Hepatocyte (in vitro differentiated cells): ENCODE data around the gene NOP14. TPM values are rescaled to one million over a fixed set of nuclear protein-coding genes. Genes with fewer than 3 reads are reported as not detected.
"Not testable (repeated sequence)": the region's sequence is repeated elsewhere in the genome, so short reads cannot be mapped to it uniquely, and the experiment has no call there.

ENCODE experiments used
- DNase-seq: peaks from one replicate; pipeline ENCODE4 v3.0.0-alpha.2; 2016; ENCODE audit warnings: low spot score
- H2AFZ ChIP-seq: fragments of 200-600 bp; sonication (generic); 2 replicates; pipeline ENCODE4 v1.6.0; 2016; ENCODE audit warnings: antibody characterized with exemption, mild to moderate bottlenecking
- H3K27ac ChIP-seq: fragments of 200-600 bp; sonication (generic); 2 replicates; pipeline ENCODE4 v1.5.1; 2016; ENCODE audit warnings: mild to moderate bottlenecking
- H3K27me3 ChIP-seq: fragments of 200-600 bp; sonication (generic); 2 replicates; pipeline ENCODE4 v1.6.1; 2016
- H3K36me3 ChIP-seq: fragments of 200-600 bp; sonication (generic); replicated peaks from 2 replicates; pipeline ENCODE4 v1.5.1; 2016; ENCODE audit warnings: low read depth; ENCODE audit not compliant: insufficient read depth
- H3K4me1 ChIP-seq: fragments of 200-600 bp; sonication (generic); 2 replicates; pipeline ENCODE4 v1.5.1; 2016; ENCODE audit warnings: mild to moderate bottlenecking, moderate library complexity; ENCODE audit not compliant: insufficient read depth
- H3K4me2 ChIP-seq: fragments of 200-600 bp; sonication (generic); 2 replicates; pipeline ENCODE4 v1.6.0; 2016
- H3K4me3 ChIP-seq: fragments of 200-600 bp; sonication (generic); 2 replicates; pipeline ENCODE4 v1.5.1; 2016; ENCODE audit warnings: mild to moderate bottlenecking
- H3K79me2 ChIP-seq: fragments of 200-600 bp; sonication (generic); 2 replicates; pipeline ENCODE4 v1.6.0; 2017; ENCODE audit warnings: mild to moderate bottlenecking
- H3K9me2 ChIP-seq: fragments of 200-600 bp; sonication (generic); replicated peaks from 2 replicates; pipeline ENCODE4 v1.6.0; 2017; ENCODE audit warnings: mild to moderate bottlenecking; ENCODE audit not compliant: insufficient read depth
- H3K9me3 ChIP-seq: fragments of 200-600 bp; sonication (generic); 2 replicates; pipeline ENCODE4 v1.5.1; 2016; ENCODE audit warnings: low read depth, mild to moderate bottlenecking
- H4K20me1 ChIP-seq: fragments of 200-600 bp; sonication (generic); 2 replicates; pipeline ENCODE4 v1.6.0; 2016; ENCODE audit warnings: mild to moderate bottlenecking; ENCODE audit not compliant: insufficient read depth, poor library complexity, severe bottlenecking
- CTCF ChIP-seq: fragments of 200-600 bp; sonication (generic); IDR thresholded peaks from 2 replicates; pipeline ENCODE4 v1.5.1; 2016; ENCODE audit warnings: antibody characterized with exemption, mild to moderate bottlenecking; ENCODE audit not compliant: poor library complexity
- EZH2 ChIP-seq: fragments of 200-600 bp; sonication (generic); IDR thresholded peaks from 2 replicates; pipeline ENCODE4 v1.6.1; 2016; ENCODE audit warnings: antibody characterized with exemption, mild to moderate bottlenecking, borderline replicate concordance
- EZH2phosphoT487 ChIP-seq: fragments of 200-600 bp; sonication (generic); IDR thresholded peaks from one replicate; pipeline ENCODE4 v1.6.1; 2018; ENCODE audit warnings: antibody characterized with exemption, mild to moderate bottlenecking, low read depth, moderate library complexity; ENCODE audit not compliant: unreplicated experiment, severe bottlenecking
- WGBS: methylation state at CpG from one replicate; pipeline ENCODE4 v1.1.6; 2016; ENCODE audit warnings: low lambda C conversion rate; ENCODE audit errors: missing lambda C conversion rate; 5-methylcytosine and 5-hydroxymethylcytosine counted together
- polyA plus RNA-seq: library from polyadenylated mRNA; unstranded; fragments of >200 nt; fragmentation: Nextera tagmentation; extraction: Ambion mirVana; gene quantifications from 2 replicates; pipeline ENCODE4 v1.2.1, GENCODE V29; 2016
- total RNA-seq: library from RNA; depleted of rRNA; stranded (reverse); fragments of >200 nt; gene quantifications from 2 replicates; pipeline ENCODE4 v1.2.3, GENCODE V29; 2014

NOP14 gene
- total and polyA plus RNA-seq, 2 experiments from 2014 or later, result 18.8 to 22.7 TPM

- DNase-seq, result no peak
- no peaks in the 10 kb centered on the region for H3K9me3 ChIP-seq
- no peaks in the 10 kb centered on the region for H3K79me2 ChIP-seq
- no peaks in the 10 kb centered on the region for H3K9me2 ChIP-seq
- no peaks in the 10 kb centered on the region for H3K27me3 ChIP-seq
- no peaks in the 10 kb centered on the region for H3K36me3 ChIP-seq
- H3K4me3 ChIP-seq, result no peak overlapping the region
- H3K4me1 ChIP-seq, result no peaks in the 10 kb centered on the region
- 79% methylated on average over 4 of the region's 4 CpGs for WGBS
- no peak overlapping the region for H3K4me2 ChIP-seq
- H4K20me1 ChIP-seq, result no peaks in the 10 kb centered on the region
- no peak overlapping the region for H3K27ac ChIP-seq
- no peak overlapping the region for H2AFZ ChIP-seq
- TF ChIP-seq EZH2phosphoT487 (no peak), CTCF (no peak), EZH2 (no peak)
Measured at GRCh38 chr4:2995546-2996265, 32.5 kb upstream of the NOP14 start.

GRCh38 chr4:2994917-2995316, 31.7 kb upstream of the NOP14 start:
- no peak for DNase-seq
- Histone ChIP-seq H3K4me2 (no peak overlapping the region), H2AFZ (no peak overlapping the region), H3K4me3 (no peak overlapping the region), H3K9me2 (no peaks in the 10 kb centered on the region), H4K20me1 (no peaks in the 10 kb centered on the region), H3K27ac (no peak overlapping the region), H3K79me2 (no peaks in the 10 kb centered on the region), H3K4me1 (no peaks in the 10 kb centered on the region), H3K27me3 (no peaks in the 10 kb centered on the region), H3K9me3 (no peaks in the 10 kb centered on the region), H3K36me3 (no peaks in the 10 kb centered on the region)
- TF ChIP-seq EZH2phosphoT487 (no peak), EZH2 (no peak), CTCF (no peak)
- 98% methylated on average over 4 of the region's 4 CpGs for WGBS

GRCh38 chr4:2991243-2991642, 28.0 kb upstream of the NOP14 start:
- H3K4me1 ChIP-seq, result no peaks in the 10 kb centered on the region
- WGBS, result 87% methylated on average over 4 of the region's 4 CpGs
- no peaks in the 10 kb centered on the region for H3K9me2 ChIP-seq

GRCh38 chr4:2983715-2984114, 20.5 kb upstream of the NOP14 start:
- not testable (repeated sequence) for H3K4me1 ChIP-seq, DNase-seq, H3K9me3 ChIP-seq, H3K9me2 ChIP-seq, H3K27ac ChIP-seq, H3K4me3 ChIP-seq, H2AFZ ChIP-seq, H3K4me2 ChIP-seq, H3K36me3 ChIP-seq, H3K27me3 ChIP-seq, H3K79me2 ChIP-seq, H4K20me1 ChIP-seq
- WGBS, result 86% methylated on average over 7 of the region's 7 CpGs

More at GRCh38 chr4:2991243-2991642, 28.0 kb upstream of the NOP14 start:
- Histone ChIP-seq H4K20me1 (no peaks in the 10 kb centered on the region), H2AFZ (no peak overlapping the region), H3K27me3 (no peaks in the 10 kb centered on the region), H3K27ac (no peak overlapping the region), H3K9me3 (no peaks in the 10 kb centered on the region), H3K36me3 (no peaks in the 10 kb centered on the region), H3K79me2 (no peaks in the 10 kb centered on the region), H3K4me2 (no peak overlapping the region), H3K4me3 (no peak overlapping the region)
- no peak for DNase-seq
- no peak for TF ChIP-seq EZH2phosphoT487
- no peak for TF ChIP-seq EZH2
- no peak for TF ChIP-seq CTCF
